Ishikawa (cell line): Measurements from ENCODE around the gene ORC5.

ENCODE experiments used
- CEBPB ChIP-seq: IDR thresholded peaks from 2 replicates; pipeline ENCODE4 v1.6.1; 2012
- EGR1 ChIP-seq: IDR thresholded peaks from 2 replicates; pipeline ENCODE4 v1.6.1; 2012
- EP300 ChIP-seq: IDR thresholded peaks from 2 replicates; pipeline ENCODE4 v1.6.1; 2012; ENCODE audit warnings: borderline replicate concordance
- FOXM1 ChIP-seq: IDR thresholded peaks from 2 replicates; pipeline ENCODE4 v1.6.1; 2012; ENCODE audit warnings: low read depth, borderline replicate concordance
- NFIC ChIP-seq: IDR thresholded peaks from 2 replicates; pipeline ENCODE4 v1.6.1; 2012
- RAD21 ChIP-seq: IDR thresholded peaks from 2 replicates; pipeline ENCODE4 v1.6.1; 2012; ENCODE audit warnings: low read depth
- REST ChIP-seq: IDR thresholded peaks from 2 replicates; pipeline ENCODE4 v1.6.1; 2012; ENCODE audit warnings: low read depth, mild to moderate bottlenecking
- TAF1 ChIP-seq: IDR thresholded peaks from 2 replicates; pipeline ENCODE4 v1.6.1; 2012; ENCODE audit warnings: low read depth, mild to moderate bottlenecking
- TEAD4 ChIP-seq: IDR thresholded peaks from 2 replicates; pipeline ENCODE4 v1.6.1; 2012
- YY1 ChIP-seq: IDR thresholded peaks from 2 replicates; pipeline ENCODE4 v1.6.1; 2012; ENCODE audit warnings: low read depth
- TF ChIP-seq, protein P1 (sequence below): IDR thresholded peaks from 2 replicates; pipeline ENCODE4 v1.6.1; 2012

DNA sequence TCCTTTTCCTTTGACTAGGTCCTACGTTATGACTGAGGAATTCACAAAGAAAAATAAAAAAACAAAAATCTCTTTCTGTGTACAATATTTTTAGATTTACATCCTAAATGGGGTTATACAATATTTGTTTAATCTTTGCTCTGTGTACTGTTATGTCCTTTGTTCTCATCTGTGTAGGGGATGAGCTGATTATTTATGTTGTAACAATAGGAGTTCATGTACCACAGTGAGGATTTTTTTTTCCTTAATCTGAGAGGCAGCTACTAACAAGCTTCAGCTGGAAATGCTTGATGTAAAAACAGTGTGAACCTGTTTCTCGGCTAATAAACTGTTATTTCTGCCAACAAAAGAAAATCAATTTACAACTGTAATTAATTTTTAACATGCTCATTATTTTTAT is 58.0 kb downstream of the ORC5 start:
- TF ChIP-seq EP300 (no peak), CEBPB (no peak), FOXM1 (no peak), TEAD4 (no peak), TAF1 (no peak), REST (no peak), EGR1 (no peak), RAD21 (no peak), YY1 (no peak), NFIC (no peak)
- TF ChIP-seq, protein P1, sequence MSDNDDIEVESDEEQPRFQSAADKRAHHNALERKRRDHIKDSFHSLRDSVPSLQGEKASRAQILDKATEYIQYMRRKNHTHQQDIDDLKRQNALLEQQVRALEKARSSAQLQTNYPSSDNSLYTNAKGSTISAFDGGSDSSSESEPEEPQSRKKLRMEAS = no peak
